T-helper 2 cell (primary cell): ENCODE data around the gene RAC2.
"Not testable (repeated sequence)": the region's sequence is repeated elsewhere in the genome, so short reads cannot be mapped to it uniquely, and the experiment has no call there.

Experiments used
- DNase-seq, 5 experiments: peaks; one replicate each; pipeline versions ENCODE4 v3.0.0 to v3.0.0-alpha.2; 2012 to 2022

Gene RAC2

GRCh38 chr22:37233751-37234631, 10.1 kb downstream of the RAC2 start:
- DNase-seq: no peak

- DNase-seq: not testable (repeated sequence)
Measured at GRCh38 chr22:37233371-37233750, 10.7 kb downstream of the RAC2 start.

- no peak for DNase-seq
Measured at GRCh38 chr22:37232140-37232998, 11.7 kb downstream of the RAC2 start.

GRCh38 chr22:37231406-37232139, 12.5 kb downstream of the RAC2 start:
- DNase-seq: peak in 2 of 5 experiments; percentile 61 to 80

- peak in 2 of 5 experiments; percentile 74 to 92 for DNase-seq
Measured at GRCh38 chr22:37230673-37231405, 13.2 kb downstream of the RAC2 start.

GRCh38 chr22:37229805-37230672, 14.0 kb downstream of the RAC2 start:
- DNase-seq: peak; percentile 71 to 97 (median 89)

GRCh38 chr22:37229012-37229804, 14.9 kb downstream of the RAC2 start:
- DNase-seq: peak in 1 of 5 experiments; percentile 86

GRCh38 chr22:37228106-37229011, 15.7 kb downstream of the RAC2 start:
- peak in 1 of 5 experiments; percentile 72 for DNase-seq

GRCh38 chr22:37226514-37226913, 17.6 kb downstream of the RAC2 start:
- DNase-seq: no peak

GRCh38 chr22:37226087-37226486, 18.0 kb downstream of the RAC2 start:
- no peak for DNase-seq

- DNase-seq: no peak
Measured at GRCh38 chr22:37225481-37225880, 18.6 kb downstream of the RAC2 start.

GRCh38 chr22:37224757-37225420, 19.2 kb downstream of the RAC2 start:
- DNase-seq: no peak

GRCh38 chr22:37223965-37224551, 20.0 kb downstream of the RAC2 start:
- DNase-seq: peak in 1 of 5 experiments; percentile 2

- peak in 2 of 5 experiments; percentile 83 to 93 for DNase-seq
Measured at GRCh38 chr22:37222440-37222971, 21.6 kb downstream of the RAC2 start.

GRCh38 chr22:37221424-37222333, 22.4 kb downstream of the RAC2 start:
- no peak for DNase-seq

GRCh38 chr22:37220543-37220981, 23.5 kb downstream of the RAC2 start:
- DNase-seq: peak in 1 of 5 experiments; percentile 53
